Gastrocnemius medialis (tissue), 4 donors: Measurements from ENCODE around the gene CCDC180.
"Not testable (repeated sequence)": the region's sequence is repeated elsewhere in the genome, so short reads cannot be mapped to it uniquely, and the experiment has no call there.

ENCODE experiments used
- POLR2A ChIP-seq, 2 donors: fragments of 450-650 bp; IDR thresholded peaks; one replicate each; pipeline ENCODE4 v1.6.1; 2017; ENCODE audit warnings: antibody characterized with exemption in 2 of 2, mild to moderate bottlenecking in 2 of 2, moderate library complexity in 2 of 2
- TF ChIP-seq, protein P1 (sequence below), 5 experiments: fragments of 450-650 bp in 3 of 5; fragments of 200-600 bp in 2 of 5; sonication (generic) in 2 of 5; IDR thresholded peaks in 4 of 5; conservative IDR thresholded peaks in 1 of 5; 1 replicate in 4 of 5; 2 replicates in 1 of 5; pipeline ENCODE4 v1.5.1; 2016 to 2019; ENCODE audit warnings: antibody characterized with exemption in 5 of 5, mild to moderate bottlenecking in 3 of 5, moderate library complexity in 3 of 5

DNA sequence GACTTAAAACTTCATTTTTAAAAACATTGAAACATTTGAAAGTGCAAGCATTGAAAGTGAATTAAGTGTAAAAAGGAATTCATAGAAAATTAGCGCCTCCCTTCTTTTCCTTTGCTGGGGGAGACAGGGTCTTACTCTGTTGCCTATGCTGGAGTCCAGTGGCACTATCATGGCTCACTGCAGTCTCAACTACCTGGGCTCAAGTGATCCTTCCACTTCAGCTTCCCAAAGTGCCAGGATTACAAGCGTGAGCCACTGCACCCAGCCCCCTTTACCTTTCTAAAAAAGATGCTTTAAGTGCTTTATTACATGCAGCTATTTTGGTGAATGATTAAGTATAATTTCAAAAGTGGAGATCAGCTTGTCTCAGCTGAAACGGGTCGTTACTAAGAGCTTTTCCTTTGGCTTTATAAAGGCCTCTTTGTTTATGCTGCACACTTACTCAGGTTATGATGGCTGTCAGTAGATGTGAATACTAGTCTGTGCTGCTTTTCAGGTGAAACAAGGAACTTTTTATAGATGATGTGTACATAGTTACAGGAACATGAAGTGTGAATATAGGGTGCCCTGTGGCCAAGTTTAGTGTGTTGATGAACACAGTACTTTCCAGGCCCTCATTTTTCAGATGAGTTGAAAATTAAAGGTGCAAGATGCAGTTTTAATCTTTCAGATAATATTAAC is 47.5 kb upstream of the CCDC180 start:
- TF ChIP-seq, protein P1, sequence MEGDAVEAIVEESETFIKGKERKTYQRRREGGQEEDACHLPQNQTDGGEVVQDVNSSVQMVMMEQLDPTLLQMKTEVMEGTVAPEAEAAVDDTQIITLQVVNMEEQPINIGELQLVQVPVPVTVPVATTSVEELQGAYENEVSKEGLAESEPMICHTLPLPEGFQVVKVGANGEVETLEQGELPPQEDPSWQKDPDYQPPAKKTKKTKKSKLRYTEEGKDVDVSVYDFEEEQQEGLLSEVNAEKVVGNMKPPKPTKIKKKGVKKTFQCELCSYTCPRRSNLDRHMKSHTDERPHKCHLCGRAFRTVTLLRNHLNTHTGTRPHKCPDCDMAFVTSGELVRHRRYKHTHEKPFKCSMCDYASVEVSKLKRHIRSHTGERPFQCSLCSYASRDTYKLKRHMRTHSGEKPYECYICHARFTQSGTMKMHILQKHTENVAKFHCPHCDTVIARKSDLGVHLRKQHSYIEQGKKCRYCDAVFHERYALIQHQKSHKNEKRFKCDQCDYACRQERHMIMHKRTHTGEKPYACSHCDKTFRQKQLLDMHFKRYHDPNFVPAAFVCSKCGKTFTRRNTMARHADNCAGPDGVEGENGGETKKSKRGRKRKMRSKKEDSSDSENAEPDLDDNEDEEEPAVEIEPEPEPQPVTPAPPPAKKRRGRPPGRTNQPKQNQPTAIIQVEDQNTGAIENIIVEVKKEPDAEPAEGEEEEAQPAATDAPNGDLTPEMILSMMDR (IDR thresholded peaks at IDR 0.05 in 4 of 5, conservative IDR thresholded peaks at IDR 0.05 in 1 of 5), result not testable (repeated sequence)
- not testable (repeated sequence) for TF ChIP-seq POLR2A (IDR thresholded peaks at IDR 0.05)
